ENCODE data around the gene DTHD1.

DTHD1 gene

DNA sequence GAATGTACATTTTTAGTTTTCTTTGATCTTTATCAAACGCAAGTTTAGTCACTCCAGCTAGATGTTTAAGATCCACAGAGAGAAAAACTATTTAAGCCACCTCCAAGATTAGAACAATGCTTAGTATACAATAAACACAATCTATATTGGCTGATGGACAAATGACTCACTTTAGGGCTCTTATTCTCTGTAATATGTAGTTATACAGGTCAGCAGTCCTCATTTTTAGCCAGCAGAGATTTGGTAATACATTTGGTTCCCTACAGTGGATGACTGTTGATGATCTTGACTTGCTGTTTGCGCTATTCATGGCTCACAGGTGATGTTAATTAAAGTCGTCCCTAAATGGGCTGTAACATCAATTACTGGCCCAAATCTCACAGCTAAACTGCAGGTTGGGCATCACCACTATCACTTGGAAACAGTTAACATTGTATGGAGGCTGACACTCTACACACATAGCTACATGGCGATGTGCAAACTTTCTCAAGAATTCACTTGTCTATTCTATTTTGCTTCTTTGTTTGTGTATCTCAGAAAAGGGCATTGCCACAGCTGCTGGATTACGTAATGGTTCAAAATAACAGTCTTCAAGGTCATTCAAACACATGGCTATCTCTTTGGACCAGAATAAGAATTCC is 11.8 kb upstream of the DTHD1 start:
- DNase-seq (ENCODE audit: low spot score), result no peak

DNA sequence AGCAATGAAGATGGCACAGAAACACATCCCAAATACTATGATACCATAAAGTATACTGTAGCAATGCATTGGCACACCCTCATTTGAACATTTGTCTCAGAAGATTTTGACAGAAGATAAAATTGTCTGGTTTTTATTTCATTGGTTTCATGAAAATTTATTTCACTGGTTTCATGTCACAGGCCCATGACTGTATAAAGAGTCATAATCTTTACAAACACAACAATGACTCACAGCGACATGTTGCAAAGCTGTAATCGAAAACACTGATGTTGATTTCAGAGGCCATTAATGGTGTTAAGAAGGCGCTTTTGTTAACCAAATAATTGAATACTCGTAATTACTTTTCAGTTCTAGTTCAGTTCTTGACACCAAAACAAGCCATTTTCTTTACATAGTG is 8.1 kb upstream of the DTHD1 start:
- DNase-seq (ENCODE audit: low spot score), result no peak

DNA sequence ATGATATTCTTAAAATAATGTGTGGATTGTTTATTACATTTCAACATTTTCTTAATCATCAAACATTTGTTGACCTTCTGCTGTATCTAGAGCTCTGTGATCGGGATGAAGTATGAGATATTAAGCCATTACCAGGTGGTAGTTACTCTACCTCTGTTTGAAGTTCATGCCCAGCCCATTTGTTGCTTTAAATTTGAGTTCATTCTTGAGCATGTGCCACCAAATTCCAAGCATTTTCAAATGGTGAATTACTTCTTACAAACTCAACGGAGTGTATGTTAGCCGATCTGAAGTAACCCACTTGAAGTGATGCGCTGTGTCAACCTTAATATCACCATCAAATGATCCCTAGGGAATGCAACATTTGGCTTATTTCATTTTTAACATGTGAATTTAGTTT is 7.3 kb upstream of the DTHD1 start:
- DNase-seq (ENCODE audit: low spot score), result no peak

- DNase-seq (ENCODE audit: low spot score), result no peak
Measured at GRCh38 chr4:36277533-36277932, 3.9 kb upstream of the DTHD1 start.

GRCh38 chr4:36278789-36279188 is 2.6 kb upstream of the DTHD1 start:
- DNase-seq (ENCODE audit: low spot score), result no peak

GRCh38 chr4:36280555-36280954 is 861 bp upstream of the DTHD1 start:
- DNase-seq (ENCODE audit: low spot score), result no peak

GRCh38 chr4:36282503-36283030 is 1.2 kb downstream of the DTHD1 start:
- no peak for DNase-seq (ENCODE audit: low spot score)

GRCh38 chr4:36283912-36284465 is 2.6 kb downstream of the DTHD1 start:
- DNase-seq (ENCODE audit: low spot score), result no peak

- DNase-seq (ENCODE audit: low spot score), result no peak
Measured at GRCh38 chr4:36285784-36286480, 4.5 kb downstream of the DTHD1 start.

GRCh38 chr4:36286481-36286871 is 5.1 kb downstream of the DTHD1 start:
- no peak for DNase-seq (ENCODE audit: low spot score)

GRCh38 chr4:36288731-36289426 is 7.5 kb downstream of the DTHD1 start:
- no peak for DNase-seq (ENCODE audit: low spot score)

- no peak for DNase-seq (ENCODE audit: low spot score)
Measured at GRCh38 chr4:36290641-36291040, 9.2 kb downstream of the DTHD1 start.

GRCh38 chr4:36292556-36293188 is 11.3 kb downstream of the DTHD1 start:
- no peak for DNase-seq (ENCODE audit: low spot score)

DNA sequence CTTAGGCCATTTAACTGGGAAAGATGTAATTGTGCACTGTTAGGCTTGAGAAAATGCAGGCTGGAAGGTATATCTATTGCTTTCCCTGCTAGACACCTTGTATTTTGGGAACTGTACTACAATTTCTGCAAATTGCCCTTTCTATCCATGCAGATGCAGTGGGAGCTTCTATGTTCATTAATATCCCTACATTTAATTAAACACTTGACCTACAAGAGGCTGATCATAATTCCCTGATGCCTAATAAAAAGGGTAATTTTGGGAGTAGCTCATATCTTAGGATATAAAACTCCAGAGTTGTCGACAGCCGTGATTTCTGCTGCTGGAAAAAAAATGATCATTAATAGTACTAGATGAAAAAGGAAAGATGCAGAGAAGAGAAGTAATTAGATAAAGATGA is 19.7 kb downstream of the DTHD1 start:
- DNase-seq (ENCODE audit: low spot score), result no peak

- DNase-seq (ENCODE audit: low spot score), result no peak
Measured at GRCh38 chr4:36303426-36304137, 22.2 kb downstream of the DTHD1 start.

DNA sequence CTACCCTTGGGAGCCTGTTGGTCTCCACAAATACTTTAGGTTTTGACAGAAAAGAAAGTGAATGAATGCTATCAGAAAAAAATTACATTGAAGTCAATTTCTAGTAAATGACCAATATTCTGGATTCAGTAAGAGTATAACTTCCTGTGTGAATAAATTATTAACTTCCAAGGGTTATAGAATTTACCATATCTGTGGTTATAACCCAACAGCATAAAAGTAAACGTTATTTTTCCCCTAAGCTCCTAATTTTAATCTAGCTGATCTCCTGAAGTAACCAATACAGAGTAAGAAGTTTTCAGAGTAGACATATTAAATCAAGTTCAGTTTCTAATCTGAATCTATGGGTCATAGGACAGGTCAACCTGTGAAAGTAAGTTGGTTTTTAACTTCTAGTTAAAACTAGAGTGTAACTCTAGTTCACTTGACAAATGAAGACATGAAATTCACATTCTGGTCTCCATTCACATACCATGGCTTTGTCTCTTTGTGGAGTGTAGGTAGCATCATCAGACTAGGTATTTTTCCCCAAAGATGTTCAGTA is 22.8 kb downstream of the DTHD1 start:
- no peak for DNase-seq (ENCODE audit: low spot score)

DNA sequence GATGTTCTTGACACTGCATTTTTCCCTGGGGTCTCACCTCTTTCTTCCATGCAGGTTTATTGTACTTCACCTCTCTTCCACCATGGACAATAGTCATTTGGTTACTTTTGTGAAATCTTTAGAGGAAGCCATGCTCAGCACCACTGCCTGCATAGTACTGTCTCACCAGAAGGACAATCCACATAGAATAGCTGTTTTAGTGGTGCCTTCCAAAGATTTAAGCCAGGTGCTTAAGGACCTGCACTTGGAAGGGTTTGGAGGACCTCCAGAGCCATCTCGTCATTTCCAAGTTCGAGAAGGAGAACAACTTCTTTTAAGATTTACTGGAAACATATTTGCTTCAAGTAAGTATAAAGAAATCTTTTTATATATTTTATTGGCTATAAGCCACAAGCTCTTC is 26.7 kb downstream of the DTHD1 start:
- no peak for DNase-seq (ENCODE audit: low spot score)

DNA sequence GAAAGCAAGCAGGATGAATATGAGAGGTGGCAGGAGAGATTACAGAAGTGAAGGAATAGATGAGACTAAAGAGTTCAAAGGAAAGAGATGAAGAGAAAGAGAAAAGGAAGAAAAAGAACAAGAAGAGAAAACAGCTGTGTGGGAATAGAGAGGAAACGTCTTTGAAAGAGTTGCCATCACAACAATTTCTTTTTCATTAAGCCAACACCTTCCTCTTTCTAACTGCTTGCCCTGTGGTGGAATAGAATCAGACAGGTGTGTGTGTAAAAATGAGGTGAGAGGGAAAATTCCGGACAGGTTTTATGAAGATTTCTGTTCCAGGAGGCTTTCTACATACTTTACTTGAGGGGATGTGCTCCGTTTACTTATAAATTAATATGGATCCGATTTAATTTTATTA is 28.8 kb downstream of the DTHD1 start:
- no peak for DNase-seq (ENCODE audit: low spot score)

GRCh38 chr4:36310793-36311192 is 29.4 kb downstream of the DTHD1 start:
- no peak for DNase-seq (ENCODE audit: low spot score)

- DNase-seq (ENCODE audit: low spot score), result no peak
Measured at GRCh38 chr4:36312511-36312910, 31.1 kb downstream of the DTHD1 start.

GRCh38 chr4:36313301-36313700 is 31.9 kb downstream of the DTHD1 start:
- DNase-seq (ENCODE audit: low spot score), result no peak

Data from hematopoietic multipotent progenitor cell treated with erythropoietin and hydrocortisone succinate and interleukin-3 and kit ligand, for 15 days (in vitro differentiated cells).